Breast epithelium (tissue), 3 donors: ENCODE measurements around the gene METTL1.

Experiments used
- POLR2A ChIP-seq: fragments of 450-650 bp; IDR thresholded peaks from one replicate; pipeline ENCODE4 v1.6.1; 2016; ENCODE audit warnings: antibody characterized with exemption, mild to moderate bottlenecking, moderate library complexity
- TF ChIP-seq, protein P1 (sequence below), 3 donors: fragments of 450-650 bp; IDR thresholded peaks; one replicate each; pipeline ENCODE4 v1.5.1; 2016 to 2017; ENCODE audit warnings: antibody characterized with exemption in 3 of 3, mild to moderate bottlenecking in 3 of 3, moderate library complexity in 3 of 3

DNA sequence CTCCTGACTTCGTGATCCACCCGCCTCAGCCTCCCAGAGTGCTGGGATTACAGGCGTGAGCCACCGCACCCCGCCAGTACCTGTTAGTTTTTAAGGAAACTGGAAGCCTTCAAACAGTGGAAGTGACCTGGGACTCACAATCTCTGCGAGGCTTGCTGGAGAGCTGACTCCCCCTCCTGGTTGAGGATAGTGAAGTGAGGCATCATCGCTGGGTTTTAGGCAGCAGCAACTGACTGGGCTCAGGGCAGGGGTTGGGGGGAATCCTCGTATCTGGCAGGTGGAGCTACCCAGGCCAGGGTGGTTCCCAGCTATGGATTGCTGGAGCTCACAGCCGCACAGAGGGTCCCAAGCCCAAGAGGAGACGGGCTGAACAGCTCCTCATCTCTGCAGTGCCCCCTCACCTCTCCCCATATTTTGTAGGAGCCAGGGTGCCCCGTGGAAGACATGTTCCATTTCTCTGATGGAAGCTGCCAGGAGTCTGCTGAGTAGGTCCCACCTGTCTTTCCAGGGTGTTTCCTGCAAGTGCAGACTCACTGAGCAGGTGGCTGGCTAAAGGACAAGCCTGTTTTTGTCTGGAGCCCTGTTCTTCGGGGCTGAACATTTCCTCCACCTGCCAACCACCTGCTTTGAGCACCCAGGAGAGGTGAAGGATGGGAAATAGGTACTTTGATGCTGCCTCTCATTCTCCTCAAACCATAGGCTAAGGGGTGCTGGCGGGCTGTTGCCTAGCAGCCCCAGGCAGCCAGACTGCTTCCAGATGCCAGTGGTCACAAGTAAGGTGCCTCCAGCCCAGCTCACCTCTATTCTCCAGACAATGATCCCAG lies 43.5 kb upstream of the METTL1 start:
- TF ChIP-seq, protein P1, sequence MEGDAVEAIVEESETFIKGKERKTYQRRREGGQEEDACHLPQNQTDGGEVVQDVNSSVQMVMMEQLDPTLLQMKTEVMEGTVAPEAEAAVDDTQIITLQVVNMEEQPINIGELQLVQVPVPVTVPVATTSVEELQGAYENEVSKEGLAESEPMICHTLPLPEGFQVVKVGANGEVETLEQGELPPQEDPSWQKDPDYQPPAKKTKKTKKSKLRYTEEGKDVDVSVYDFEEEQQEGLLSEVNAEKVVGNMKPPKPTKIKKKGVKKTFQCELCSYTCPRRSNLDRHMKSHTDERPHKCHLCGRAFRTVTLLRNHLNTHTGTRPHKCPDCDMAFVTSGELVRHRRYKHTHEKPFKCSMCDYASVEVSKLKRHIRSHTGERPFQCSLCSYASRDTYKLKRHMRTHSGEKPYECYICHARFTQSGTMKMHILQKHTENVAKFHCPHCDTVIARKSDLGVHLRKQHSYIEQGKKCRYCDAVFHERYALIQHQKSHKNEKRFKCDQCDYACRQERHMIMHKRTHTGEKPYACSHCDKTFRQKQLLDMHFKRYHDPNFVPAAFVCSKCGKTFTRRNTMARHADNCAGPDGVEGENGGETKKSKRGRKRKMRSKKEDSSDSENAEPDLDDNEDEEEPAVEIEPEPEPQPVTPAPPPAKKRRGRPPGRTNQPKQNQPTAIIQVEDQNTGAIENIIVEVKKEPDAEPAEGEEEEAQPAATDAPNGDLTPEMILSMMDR (IDR thresholded peaks at IDR 0.05): no peak
- TF ChIP-seq POLR2A: no peak
